Smooth muscle cell (in vitro differentiated cells): Measurements from ENCODE around the gene NXPE1. TPM values are rescaled to one million over a fixed set of nuclear protein-coding genes. Genes with fewer than 3 reads are reported as not detected.

Source experiments
- DNase-seq: peaks from one replicate; lab custom pipeline; 2025; ENCODE audit not compliant: unreplicated experiment; lab: John Stamatoyannopoulos, UW
- H2AFZ ChIP-seq: fragments of 200-600 bp; sonication (generic); 2 replicates; pipeline ENCODE4 v1.6.0; 2016; ENCODE audit warnings: antibody characterized with exemption, low read depth, mild to moderate bottlenecking
- H3F3A ChIP-seq: fragments of 200-600 bp; sonication (generic); 2 replicates; pipeline ENCODE4 v1.6.0; 2017; ENCODE audit warnings: antibody characterized with exemption, low read depth
- H3K27ac ChIP-seq: fragments of 200-600 bp; sonication (generic); 2 replicates; pipeline ENCODE4 v1.5.1; 2016; ENCODE audit warnings: low read depth, mild to moderate bottlenecking
- H3K27me3 ChIP-seq: fragments of 200-600 bp; sonication (generic); 2 replicates; pipeline ENCODE4 v1.6.1; 2016; ENCODE audit warnings: low read depth, mild to moderate bottlenecking
- H3K36me3 ChIP-seq: fragments of 200-600 bp; sonication (generic); 2 replicates; pipeline ENCODE4 v1.5.1; 2016; ENCODE audit warnings: low read depth
- H3K4me1 ChIP-seq: fragments of 200-600 bp; sonication (generic); 2 replicates; pipeline ENCODE4 v1.5.1; 2016; ENCODE audit warnings: low read depth
- H3K4me2 ChIP-seq: fragments of 200-600 bp; sonication (generic); 2 replicates; pipeline ENCODE4 v1.6.0; 2016; ENCODE audit warnings: mild to moderate bottlenecking
- H3K4me3 ChIP-seq: fragments of 200-600 bp; sonication (generic); 2 replicates; pipeline ENCODE4 v1.5.1; 2016; ENCODE audit warnings: mild to moderate bottlenecking
- H3K79me2 ChIP-seq: fragments of 200-600 bp; sonication (generic); 2 replicates; pipeline ENCODE4 v1.6.0; 2016; ENCODE audit warnings: low read depth, mild to moderate bottlenecking
- H3K9ac ChIP-seq: fragments of 200-600 bp; sonication (generic); 2 replicates; pipeline ENCODE4 v1.6.0; 2016; ENCODE audit warnings: low read depth
- H3K9me3 ChIP-seq: fragments of 200-600 bp; sonication (generic); replicated peaks from 2 replicates; pipeline ENCODE4 v1.5.1; 2016; ENCODE audit warnings: low read depth
- H4K20me1 ChIP-seq: fragments of 200-600 bp; sonication (generic); 2 replicates; pipeline ENCODE4 v1.6.0; 2016; ENCODE audit warnings: low read depth
- WGBS: methylation state at CpG from one replicate; pipeline ENCODE4 v1.1.7; 2016; ENCODE audit warnings: low lambda C conversion rate; 5-methylcytosine and 5-hydroxymethylcytosine counted together
- polyA plus RNA-seq: library from polyadenylated mRNA; unstranded; fragments of >200 nt; fragmentation: Nextera tagmentation; extraction: Ambion mirVana; gene quantifications from 2 replicates; pipeline ENCODE4 v1.2.1, GENCODE V29; 2016
- total RNA-seq: library from RNA; depleted of rRNA; stranded (reverse); fragments of >200 nt; gene quantifications from 2 replicates; pipeline ENCODE4 v1.2.3, GENCODE V29; 2014
- TF ChIP-seq, protein P1 (sequence below): fragments of 200-600 bp; sonication (generic); IDR thresholded peaks from 2 replicates; pipeline ENCODE4 v1.5.1; 2017; ENCODE audit warnings: borderline replicate concordance, mild to moderate bottlenecking, antibody characterized with exemption; ENCODE audit not compliant: insufficient read depth, poor library complexity, severe bottlenecking

Gene NXPE1
- total and polyA plus RNA-seq, 2 experiments from 2014 or later = not detected

DNA sequence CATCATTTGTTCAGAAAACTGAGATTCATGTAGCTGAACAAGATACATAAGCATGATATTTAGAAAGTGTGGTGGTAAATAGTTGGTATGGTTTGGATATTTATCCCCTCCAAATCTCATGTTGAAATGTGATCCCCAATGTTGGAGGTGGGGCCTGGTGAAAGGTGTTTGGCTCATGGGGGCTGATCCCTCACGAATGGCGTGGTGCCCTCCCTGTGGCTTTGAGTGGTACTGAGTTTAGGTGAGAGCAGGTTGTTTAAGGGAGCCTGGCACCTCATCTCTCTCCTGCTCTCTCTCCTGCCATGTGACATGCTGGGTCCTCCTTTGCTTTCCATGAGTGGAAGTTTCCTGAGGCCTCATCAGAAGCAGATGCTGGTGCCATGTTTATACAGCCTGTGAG, 48.1 kb downstream of the NXPE1 start:
- no peaks in the 10 kb centered on the region for H3K9me3 ChIP-seq
- H4K20me1 ChIP-seq = no peaks in the 10 kb centered on the region
- H3K4me2 ChIP-seq = no peak overlapping the region
- WGBS = 100% methylated on average over 2 of the region's 2 CpGs
- no peaks in the 10 kb centered on the region for H3K36me3 ChIP-seq
- no peaks in the 10 kb centered on the region for H3K4me1 ChIP-seq
- no peak for DNase-seq
- H3K27me3 ChIP-seq = no peaks in the 10 kb centered on the region
- no peak overlapping the region for H3K4me3 ChIP-seq
- no peaks in the 10 kb centered on the region for H3K79me2 ChIP-seq
- no peak overlapping the region for H3K27ac ChIP-seq
- TF ChIP-seq, protein P1, sequence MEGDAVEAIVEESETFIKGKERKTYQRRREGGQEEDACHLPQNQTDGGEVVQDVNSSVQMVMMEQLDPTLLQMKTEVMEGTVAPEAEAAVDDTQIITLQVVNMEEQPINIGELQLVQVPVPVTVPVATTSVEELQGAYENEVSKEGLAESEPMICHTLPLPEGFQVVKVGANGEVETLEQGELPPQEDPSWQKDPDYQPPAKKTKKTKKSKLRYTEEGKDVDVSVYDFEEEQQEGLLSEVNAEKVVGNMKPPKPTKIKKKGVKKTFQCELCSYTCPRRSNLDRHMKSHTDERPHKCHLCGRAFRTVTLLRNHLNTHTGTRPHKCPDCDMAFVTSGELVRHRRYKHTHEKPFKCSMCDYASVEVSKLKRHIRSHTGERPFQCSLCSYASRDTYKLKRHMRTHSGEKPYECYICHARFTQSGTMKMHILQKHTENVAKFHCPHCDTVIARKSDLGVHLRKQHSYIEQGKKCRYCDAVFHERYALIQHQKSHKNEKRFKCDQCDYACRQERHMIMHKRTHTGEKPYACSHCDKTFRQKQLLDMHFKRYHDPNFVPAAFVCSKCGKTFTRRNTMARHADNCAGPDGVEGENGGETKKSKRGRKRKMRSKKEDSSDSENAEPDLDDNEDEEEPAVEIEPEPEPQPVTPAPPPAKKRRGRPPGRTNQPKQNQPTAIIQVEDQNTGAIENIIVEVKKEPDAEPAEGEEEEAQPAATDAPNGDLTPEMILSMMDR = no peak
- no peaks in the 10 kb centered on the region for H3F3A ChIP-seq
- H2AFZ ChIP-seq = no peak overlapping the region
- no peak overlapping the region for H3K9ac ChIP-seq

DNA sequence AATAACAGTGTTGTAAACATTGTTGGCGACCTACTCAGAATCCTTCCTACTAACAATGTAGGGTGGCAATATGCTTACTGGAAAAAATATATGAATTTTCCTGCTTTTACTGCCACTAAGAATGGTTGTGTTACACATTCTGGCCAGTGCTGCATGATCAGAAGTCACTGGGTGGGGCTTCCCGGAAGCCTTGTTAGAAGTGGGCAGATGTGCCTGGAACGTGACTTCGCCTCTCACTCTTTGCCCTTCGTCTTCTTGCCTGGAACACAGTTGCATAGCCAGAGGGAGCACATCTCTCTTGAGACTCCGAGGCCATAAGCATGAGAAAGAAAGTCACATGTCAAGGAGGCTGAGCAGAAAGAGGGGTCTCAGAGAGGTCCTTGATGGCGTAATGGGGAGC, 48.6 kb downstream of the NXPE1 start:
- TF ChIP-seq, protein P1 = no peak
- Histone ChIP-seq H3K79me2 (no peaks in the 10 kb centered on the region), H4K20me1 (no peaks in the 10 kb centered on the region), H3K9me3 (no peaks in the 10 kb centered on the region), H3K27ac (no peak overlapping the region), H2AFZ (no peak overlapping the region), H3K4me2 (no peak overlapping the region), H3K27me3 (no peaks in the 10 kb centered on the region), H3K4me3 (no peak overlapping the region), H3F3A (no peaks in the 10 kb centered on the region), H3K4me1 (no peaks in the 10 kb centered on the region), H3K36me3 (no peaks in the 10 kb centered on the region), H3K9ac (no peak overlapping the region)
- 97% methylated on average over 7 of the region's 7 CpGs for WGBS
- no peak for DNase-seq

DNA sequence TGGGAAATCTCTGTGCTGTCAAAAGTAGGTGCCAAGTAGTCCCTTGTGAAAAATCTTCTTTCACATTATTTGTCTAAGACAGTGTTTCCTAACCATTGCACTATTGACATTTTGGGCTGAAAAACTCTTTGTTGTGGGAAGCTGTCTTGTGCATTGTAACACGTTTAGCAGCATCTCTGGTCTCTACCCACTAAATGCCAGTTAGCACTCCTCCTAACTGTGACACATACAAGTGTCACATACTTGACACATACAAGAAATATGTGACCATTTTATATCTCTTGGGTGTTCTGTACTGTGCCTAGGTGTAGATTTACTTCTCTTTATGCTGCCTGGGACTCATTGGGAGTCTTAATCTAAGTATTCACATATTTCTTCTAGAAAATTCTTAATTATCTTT, 57.8 kb downstream of the NXPE1 start:
- Histone ChIP-seq H3K4me2 (no peak overlapping the region), H3K9ac (no peak overlapping the region), H4K20me1 (no peaks in the 10 kb centered on the region), H3K4me3 (no peak overlapping the region), H3K79me2 (no peaks in the 10 kb centered on the region), H2AFZ (no peak overlapping the region), H3K27me3 (no peaks in the 10 kb centered on the region), H3K36me3 (no peaks in the 10 kb centered on the region), H3F3A (no peaks in the 10 kb centered on the region), H3K9me3 (no peaks in the 10 kb centered on the region), H3K4me1 (no peaks in the 10 kb centered on the region), H3K27ac (no peak overlapping the region)
- WGBS = 88% methylated on average over 1 of the region's 1 CpG
- TF ChIP-seq, protein P1 = no peak
- no peak for DNase-seq

DNA sequence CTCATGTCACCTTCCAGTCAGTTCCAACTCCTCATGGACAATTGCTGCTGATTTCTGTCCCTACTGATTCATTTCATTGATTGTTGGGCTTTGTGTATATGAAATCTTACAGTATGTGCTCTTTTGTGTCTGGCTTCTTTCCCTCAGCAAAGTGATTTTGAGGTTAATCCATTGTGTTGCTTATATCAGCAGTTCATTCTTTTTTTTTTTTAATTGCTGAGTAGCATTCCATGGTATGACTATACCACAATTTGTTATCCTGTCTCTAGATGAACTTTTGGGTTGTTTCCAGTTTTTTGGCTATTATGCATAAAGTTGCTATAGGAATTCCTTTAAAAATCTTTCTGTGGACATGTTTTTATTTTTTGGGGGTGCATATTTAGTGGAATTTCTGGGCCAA, 59.9 kb downstream of the NXPE1 start:
- Histone ChIP-seq H3K36me3 (no peaks in the 10 kb centered on the region), H3K4me1 (no peaks in the 10 kb centered on the region), H3K9ac (no peak overlapping the region), H3F3A (no peaks in the 10 kb centered on the region), H2AFZ (no peak overlapping the region), H3K79me2 (no peaks in the 10 kb centered on the region), H4K20me1 (no peaks in the 10 kb centered on the region), H3K27me3 (no peaks in the 10 kb centered on the region), H3K4me2 (no peak overlapping the region), H3K27ac (no peak overlapping the region), H3K4me3 (no peak overlapping the region), H3K9me3 (no peaks in the 10 kb centered on the region)
- no peak for DNase-seq
- TF ChIP-seq, protein P1 = no peak
